WTC11 (cell line): ENCODE results near the gene GDAP1L1. TPM values are rescaled to one million over a fixed set of nuclear protein-coding genes. Genes with fewer than 3 reads are reported as not detected.

Experiments used
- ATAC-seq: fragments of 200-7000 bp; cut with Tn5 transposase; 2 replicates; pipeline ENCODE4 v1.10.0; 2021; ENCODE audit warnings: mild to moderate bottlenecking, moderate library complexity
- CTCF ChIA-PET: fragments of 300-600 bp; sonication (Branson Sonifier 250); formaldehyde crosslinking; loops from one replicate; lab custom pipeline; 2021; ENCODE audit warnings: antibody characterized with exemption; lab: Charles Lee
- POLR2A ChIA-PET: fragments of 350-600 bp; sonication (Branson Sonifier 250); formaldehyde crosslinking; loops from one replicate; lab custom pipeline; 2021; ENCODE audit warnings: antibody characterized with exemption; lab: Charles Lee
- DNase-seq: peaks from one replicate; pipeline ENCODE4 v3.0.0; 2021; ENCODE audit warnings: low spot score
- H3K27ac Mint-ChIP-seq: 2 replicates; pipeline ENCODE4 v1.8.0; 2021; ENCODE audit warnings: mixed read lengths
- H3K27me3 Mint-ChIP-seq: 2 replicates; pipeline ENCODE4 v1.8.0; 2021; ENCODE audit warnings: low read depth, mild to moderate bottlenecking, moderate library complexity, mixed read lengths
- H3K36me3 Mint-ChIP-seq: 2 replicates; pipeline ENCODE4 v1.8.0; 2021; ENCODE audit warnings: mixed read lengths
- H3K4me1 Mint-ChIP-seq: 2 replicates; pipeline ENCODE4 v1.8.0; 2022; ENCODE audit warnings: mixed read lengths
- H3K4me3 Mint-ChIP-seq: 2 replicates; pipeline ENCODE4 v1.8.0; 2021; ENCODE audit warnings: mild to moderate bottlenecking, moderate library complexity, mixed read lengths
- H3K9me3 Mint-ChIP-seq: 2 replicates; pipeline ENCODE4 v1.8.0; 2021; ENCODE audit warnings: mixed read lengths
- CBFB ChIP-seq: sonication (generic); formaldehyde crosslinking; IDR thresholded peaks from 2 replicates; pipeline ENCODE4 v1.8.1; 2022; ENCODE audit warnings: mild to moderate bottlenecking, low read depth, missing genetic modification reagents
- CREB1 ChIP-seq: sonication (generic); formaldehyde crosslinking; IDR thresholded peaks from 2 replicates; pipeline ENCODE4 v1.8.0; 2023; ENCODE audit warnings: mild to moderate bottlenecking, missing genetic modification reagents
- CREM ChIP-seq: sonication (generic); formaldehyde crosslinking; IDR thresholded peaks from 2 replicates; pipeline ENCODE4 v1.8.1; 2022; ENCODE audit warnings: mild to moderate bottlenecking, missing genetic modification reagents, moderate library complexity
- FOXK1 ChIP-seq: sonication (generic); formaldehyde crosslinking; IDR thresholded peaks from 2 replicates; pipeline ENCODE4 v1.8.0; 2022; ENCODE audit warnings: mild to moderate bottlenecking, moderate library complexity, missing genetic modification reagents
- GRHL2 ChIP-seq: fragments of 250-450 bp; sonication (Bioruptor Pico); IDR thresholded peaks from 2 replicates; pipeline ENCODE4 v1.8.0; 2022; ENCODE audit warnings: mild to moderate bottlenecking, moderate library complexity; ENCODE audit not compliant: insufficient replicate concordance, severe bottlenecking
- IRF2 ChIP-seq: sonication (generic); formaldehyde crosslinking; IDR thresholded peaks from 2 replicates; pipeline ENCODE4 v1.8.0; 2022; ENCODE audit warnings: low read depth, missing genetic modification reagents, borderline replicate concordance
- KAT7 ChIP-seq: sonication (generic); formaldehyde crosslinking; IDR thresholded peaks from 2 replicates; pipeline ENCODE4 v1.8.1; 2023; ENCODE audit warnings: missing genetic modification reagents, mild to moderate bottlenecking, borderline replicate concordance
- NFE2L1 ChIP-seq: sonication (generic); formaldehyde crosslinking; IDR thresholded peaks from 2 replicates; pipeline ENCODE4 v1.8.1; 2023; ENCODE audit warnings: missing genetic modification reagents
- OVOL2 ChIP-seq: fragments of 250-450 bp; sonication (Bioruptor Pico); IDR thresholded peaks from 2 replicates; pipeline ENCODE4 v1.9.0; 2021; ENCODE audit warnings: mild to moderate bottlenecking, borderline replicate concordance
- SMAD4 ChIP-seq: sonication (generic); formaldehyde crosslinking; IDR thresholded peaks from 2 replicates; pipeline ENCODE4 v1.8.0; 2022; ENCODE audit warnings: mild to moderate bottlenecking, missing genetic modification reagents
- ZNF232 ChIP-seq: sonication (generic); formaldehyde crosslinking; IDR thresholded peaks from 2 replicates; pipeline ENCODE4 v1.8.0; 2022; ENCODE audit warnings: mild to moderate bottlenecking, missing genetic modification reagents
- ZNF416 ChIP-seq: fragments of 250-450 bp; sonication (Bioruptor Pico); IDR thresholded peaks from 2 replicates; pipeline ENCODE4 v1.9.0; 2021; ENCODE audit warnings: mild to moderate bottlenecking, inconsistent platforms
- total RNA-seq: library from RNA; stranded (reverse); gene quantifications from 3 replicates; pipeline ENCODE4 v1.2.3, GENCODE V29; 2021
- TF ChIP-seq, protein P1 (sequence below): sonication (generic); formaldehyde crosslinking; conservative IDR thresholded peaks from 2 replicates; pipeline ENCODE4 v1.8.1; 2022; ENCODE audit warnings: mild to moderate bottlenecking, missing genetic modification reagents
- TF ChIP-seq, protein P2 (sequence below): sonication (generic); formaldehyde crosslinking; conservative IDR thresholded peaks from 2 replicates; pipeline ENCODE4 v1.8.1; 2023; ENCODE audit warnings: mild to moderate bottlenecking, low read depth, missing genetic modification reagents, moderate library complexity
- TF ChIP-seq, protein P3 (sequence below): sonication (generic); formaldehyde crosslinking; IDR thresholded peaks from 2 replicates; pipeline ENCODE4 v1.8.1; 2022; ENCODE audit warnings: mild to moderate bottlenecking, missing genetic modification reagents, moderate library complexity, borderline replicate concordance
- TF ChIP-seq, protein P4 (sequence below): fragments of 200-600 bp; IDR thresholded peaks from 2 replicates; pipeline ENCODE4 v1.8.0; 2022; ENCODE audit warnings: antibody characterized with exemption
- TF ChIP-seq, protein P5 (sequence below): sonication (generic); formaldehyde crosslinking; IDR thresholded peaks from 2 replicates; pipeline ENCODE4 v1.8.1; 2022; ENCODE audit warnings: missing genetic modification reagents, borderline replicate concordance
- TF ChIP-seq, protein P6 (sequence below): sonication (generic); formaldehyde crosslinking; IDR thresholded peaks from 2 replicates; pipeline ENCODE4 v1.8.0; 2022; ENCODE audit warnings: mild to moderate bottlenecking, missing genetic modification reagents
- TF ChIP-seq, protein P7 (sequence below): fragments of 250-450 bp; sonication (Bioruptor Pico); IDR thresholded peaks from 2 replicates; pipeline ENCODE4 v1.9.0; 2021; ENCODE audit warnings: mild to moderate bottlenecking, borderline replicate concordance

The GDAP1L1 gene
- total RNA-seq, 1 experiment from 2014 or later = 7.5 TPM

DNA sequence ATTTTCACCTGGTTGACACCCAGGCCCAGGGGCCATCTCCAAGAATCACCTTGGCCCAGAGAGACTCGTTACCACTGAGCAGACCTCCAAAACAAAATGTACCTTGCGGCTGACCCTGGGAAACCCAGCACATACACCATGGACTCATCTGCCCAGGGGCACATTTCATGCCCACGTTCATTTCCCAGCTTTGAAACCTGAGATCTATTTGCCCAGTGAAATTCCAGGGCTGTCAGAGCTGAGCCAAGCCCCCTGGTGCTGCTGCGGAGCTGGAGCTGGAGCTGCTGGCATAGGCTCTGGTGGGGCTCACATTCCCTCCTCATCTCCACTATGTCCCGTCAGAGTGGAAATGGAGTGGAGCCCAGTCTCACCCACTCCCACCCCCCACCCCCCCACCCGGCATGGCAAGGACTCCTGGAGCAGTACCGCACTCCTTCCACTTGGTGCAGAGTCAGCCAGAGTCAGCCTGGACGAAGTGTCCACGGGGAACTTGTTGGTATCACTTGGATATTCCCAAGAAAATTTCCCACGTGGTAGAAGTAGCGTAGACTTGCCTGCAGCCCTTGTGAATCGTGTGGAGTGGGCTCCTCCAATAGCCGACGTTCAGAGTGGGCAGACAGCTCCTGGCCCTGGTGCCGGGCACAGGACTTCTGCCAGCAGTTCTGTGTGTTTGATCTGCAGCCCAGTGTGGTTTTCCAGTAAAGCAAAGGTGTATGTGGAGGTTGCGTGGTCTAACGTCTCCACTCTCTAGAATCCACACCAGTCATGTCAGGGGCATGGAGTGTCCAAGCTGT is 18.4 kb upstream of the GDAP1L1 start:
- Mint-ChIP-seq H3K4me3 (no peak overlapping the region), H3K27me3 (no peaks in the 10 kb centered on the region), H3K9me3 (no peaks in the 10 kb centered on the region), H3K36me3 (no peaks in the 10 kb centered on the region), H3K27ac (peak overlapping the region; percentile 44), H3K4me1 (peaks cover 19% of the 10 kb centered on the region)
- ATAC-seq (peak; percentile 15; the same call in 1 of the 2 replicates), DNase-seq (no peak)
- ChIA-PET CTCF (interaction anchor here (2.0 to 6.2 kb wide), 3 partner anchors 10 to 82 kb away, joined by 9 to 45 read pairs (median 10); partner anchors contain the start of genes FITM2 and GDAP1L1), POLR2A (no interaction called here)
- TF ChIP-seq, protein P1, sequence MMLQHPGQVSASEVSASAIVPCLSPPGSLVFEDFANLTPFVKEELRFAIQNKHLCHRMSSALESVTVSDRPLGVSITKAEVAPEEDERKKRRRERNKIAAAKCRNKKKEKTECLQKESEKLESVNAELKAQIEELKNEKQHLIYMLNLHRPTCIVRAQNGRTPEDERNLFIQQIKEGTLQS (CRISPR knock-in tag) = no peak
- TF ChIP-seq, protein P2, sequence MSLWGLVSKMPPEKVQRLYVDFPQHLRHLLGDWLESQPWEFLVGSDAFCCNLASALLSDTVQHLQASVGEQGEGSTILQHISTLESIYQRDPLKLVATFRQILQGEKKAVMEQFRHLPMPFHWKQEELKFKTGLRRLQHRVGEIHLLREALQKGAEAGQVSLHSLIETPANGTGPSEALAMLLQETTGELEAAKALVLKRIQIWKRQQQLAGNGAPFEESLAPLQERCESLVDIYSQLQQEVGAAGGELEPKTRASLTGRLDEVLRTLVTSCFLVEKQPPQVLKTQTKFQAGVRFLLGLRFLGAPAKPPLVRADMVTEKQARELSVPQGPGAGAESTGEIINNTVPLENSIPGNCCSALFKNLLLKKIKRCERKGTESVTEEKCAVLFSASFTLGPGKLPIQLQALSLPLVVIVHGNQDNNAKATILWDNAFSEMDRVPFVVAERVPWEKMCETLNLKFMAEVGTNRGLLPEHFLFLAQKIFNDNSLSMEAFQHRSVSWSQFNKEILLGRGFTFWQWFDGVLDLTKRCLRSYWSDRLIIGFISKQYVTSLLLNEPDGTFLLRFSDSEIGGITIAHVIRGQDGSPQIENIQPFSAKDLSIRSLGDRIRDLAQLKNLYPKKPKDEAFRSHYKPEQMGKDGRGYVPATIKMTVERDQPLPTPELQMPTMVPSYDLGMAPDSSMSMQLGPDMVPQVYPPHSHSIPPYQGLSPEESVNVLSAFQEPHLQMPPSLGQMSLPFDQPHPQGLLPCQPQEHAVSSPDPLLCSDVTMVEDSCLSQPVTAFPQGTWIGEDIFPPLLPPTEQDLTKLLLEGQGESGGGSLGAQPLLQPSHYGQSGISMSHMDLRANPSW (CRISPR knock-in tag) = no peak
- TF ChIP-seq, protein P3, sequence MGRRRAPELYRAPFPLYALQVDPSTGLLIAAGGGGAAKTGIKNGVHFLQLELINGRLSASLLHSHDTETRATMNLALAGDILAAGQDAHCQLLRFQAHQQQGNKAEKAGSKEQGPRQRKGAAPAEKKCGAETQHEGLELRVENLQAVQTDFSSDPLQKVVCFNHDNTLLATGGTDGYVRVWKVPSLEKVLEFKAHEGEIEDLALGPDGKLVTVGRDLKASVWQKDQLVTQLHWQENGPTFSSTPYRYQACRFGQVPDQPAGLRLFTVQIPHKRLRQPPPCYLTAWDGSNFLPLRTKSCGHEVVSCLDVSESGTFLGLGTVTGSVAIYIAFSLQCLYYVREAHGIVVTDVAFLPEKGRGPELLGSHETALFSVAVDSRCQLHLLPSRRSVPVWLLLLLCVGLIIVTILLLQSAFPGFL (CRISPR knock-in tag) = no peak
- TF ChIP-seq KAT7 (CRISPR knock-in tag) (no peak), SMAD4 (no peak), NFE2L1 (CRISPR knock-in tag) (no peak), ZNF416 (CRISPR knock-in tag) (no peak), FOXK1 (no peak)
- TF ChIP-seq, protein P4, sequence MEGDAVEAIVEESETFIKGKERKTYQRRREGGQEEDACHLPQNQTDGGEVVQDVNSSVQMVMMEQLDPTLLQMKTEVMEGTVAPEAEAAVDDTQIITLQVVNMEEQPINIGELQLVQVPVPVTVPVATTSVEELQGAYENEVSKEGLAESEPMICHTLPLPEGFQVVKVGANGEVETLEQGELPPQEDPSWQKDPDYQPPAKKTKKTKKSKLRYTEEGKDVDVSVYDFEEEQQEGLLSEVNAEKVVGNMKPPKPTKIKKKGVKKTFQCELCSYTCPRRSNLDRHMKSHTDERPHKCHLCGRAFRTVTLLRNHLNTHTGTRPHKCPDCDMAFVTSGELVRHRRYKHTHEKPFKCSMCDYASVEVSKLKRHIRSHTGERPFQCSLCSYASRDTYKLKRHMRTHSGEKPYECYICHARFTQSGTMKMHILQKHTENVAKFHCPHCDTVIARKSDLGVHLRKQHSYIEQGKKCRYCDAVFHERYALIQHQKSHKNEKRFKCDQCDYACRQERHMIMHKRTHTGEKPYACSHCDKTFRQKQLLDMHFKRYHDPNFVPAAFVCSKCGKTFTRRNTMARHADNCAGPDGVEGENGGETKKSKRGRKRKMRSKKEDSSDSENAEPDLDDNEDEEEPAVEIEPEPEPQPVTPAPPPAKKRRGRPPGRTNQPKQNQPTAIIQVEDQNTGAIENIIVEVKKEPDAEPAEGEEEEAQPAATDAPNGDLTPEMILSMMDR = no peak
- TF ChIP-seq, protein P5, sequence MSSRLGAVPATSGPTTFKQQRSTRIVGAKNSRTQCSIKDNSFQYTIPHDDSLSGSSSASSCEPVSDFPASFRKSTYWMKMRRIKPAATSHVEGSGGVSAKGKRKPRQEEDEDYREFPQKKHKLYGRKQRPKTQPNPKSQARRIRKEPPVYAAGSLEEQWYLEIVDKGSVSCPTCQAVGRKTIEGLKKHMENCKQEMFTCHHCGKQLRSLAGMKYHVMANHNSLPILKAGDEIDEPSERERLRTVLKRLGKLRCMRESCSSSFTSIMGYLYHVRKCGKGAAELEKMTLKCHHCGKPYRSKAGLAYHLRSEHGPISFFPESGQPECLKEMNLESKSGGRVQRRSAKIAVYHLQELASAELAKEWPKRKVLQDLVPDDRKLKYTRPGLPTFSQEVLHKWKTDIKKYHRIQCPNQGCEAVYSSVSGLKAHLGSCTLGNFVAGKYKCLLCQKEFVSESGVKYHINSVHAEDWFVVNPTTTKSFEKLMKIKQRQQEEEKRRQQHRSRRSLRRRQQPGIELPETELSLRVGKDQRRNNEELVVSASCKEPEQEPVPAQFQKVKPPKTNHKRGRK (CRISPR knock-in tag) = no peak

DNA sequence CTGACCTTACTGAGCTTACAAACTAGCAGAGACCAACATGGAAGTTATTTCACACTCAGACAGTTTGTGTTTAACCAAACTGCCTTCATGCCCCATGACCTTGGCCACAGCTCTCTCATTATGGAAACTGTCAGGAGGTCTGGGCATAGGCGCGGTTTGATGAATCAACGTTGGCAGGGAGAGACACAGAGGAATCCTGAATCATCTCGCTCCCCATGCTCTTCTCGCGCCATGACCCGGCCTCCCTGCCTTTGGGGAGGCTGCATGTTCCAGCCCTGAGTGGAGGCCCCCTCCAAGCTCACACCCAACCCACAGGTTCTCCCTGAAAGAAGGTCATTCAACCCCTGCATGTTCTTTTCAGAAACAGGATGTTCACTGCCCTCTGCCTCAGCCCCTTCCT is 15.9 kb upstream of the GDAP1L1 start:
- Mint-ChIP-seq H3K9me3 (no peaks in the 10 kb centered on the region), H3K36me3 (no peaks in the 10 kb centered on the region), H3K27me3 (no peaks in the 10 kb centered on the region), H3K4me1 (peaks cover 19% of the 10 kb centered on the region), H3K27ac (peak overlapping the region; percentile 79; the same call in 1 of the 2 replicates), H3K4me3 (no peak overlapping the region)
- DNase-seq (no peak), ATAC-seq (no peak)
- POLR2A ChIA-PET = no interaction called here
- CTCF ChIA-PET = interaction anchor here (1.1 to 6.2 kb wide), 6 partner anchors 9 to 114 kb away, joined by 3 to 45 read pairs (median 10); partner anchors contain the start of genes FITM2 and GDAP1L1
- TF ChIP-seq, protein P6, sequence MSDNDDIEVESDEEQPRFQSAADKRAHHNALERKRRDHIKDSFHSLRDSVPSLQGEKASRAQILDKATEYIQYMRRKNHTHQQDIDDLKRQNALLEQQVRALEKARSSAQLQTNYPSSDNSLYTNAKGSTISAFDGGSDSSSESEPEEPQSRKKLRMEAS (CRISPR knock-in tag) = no peak
- TF ChIP-seq, protein P7, sequence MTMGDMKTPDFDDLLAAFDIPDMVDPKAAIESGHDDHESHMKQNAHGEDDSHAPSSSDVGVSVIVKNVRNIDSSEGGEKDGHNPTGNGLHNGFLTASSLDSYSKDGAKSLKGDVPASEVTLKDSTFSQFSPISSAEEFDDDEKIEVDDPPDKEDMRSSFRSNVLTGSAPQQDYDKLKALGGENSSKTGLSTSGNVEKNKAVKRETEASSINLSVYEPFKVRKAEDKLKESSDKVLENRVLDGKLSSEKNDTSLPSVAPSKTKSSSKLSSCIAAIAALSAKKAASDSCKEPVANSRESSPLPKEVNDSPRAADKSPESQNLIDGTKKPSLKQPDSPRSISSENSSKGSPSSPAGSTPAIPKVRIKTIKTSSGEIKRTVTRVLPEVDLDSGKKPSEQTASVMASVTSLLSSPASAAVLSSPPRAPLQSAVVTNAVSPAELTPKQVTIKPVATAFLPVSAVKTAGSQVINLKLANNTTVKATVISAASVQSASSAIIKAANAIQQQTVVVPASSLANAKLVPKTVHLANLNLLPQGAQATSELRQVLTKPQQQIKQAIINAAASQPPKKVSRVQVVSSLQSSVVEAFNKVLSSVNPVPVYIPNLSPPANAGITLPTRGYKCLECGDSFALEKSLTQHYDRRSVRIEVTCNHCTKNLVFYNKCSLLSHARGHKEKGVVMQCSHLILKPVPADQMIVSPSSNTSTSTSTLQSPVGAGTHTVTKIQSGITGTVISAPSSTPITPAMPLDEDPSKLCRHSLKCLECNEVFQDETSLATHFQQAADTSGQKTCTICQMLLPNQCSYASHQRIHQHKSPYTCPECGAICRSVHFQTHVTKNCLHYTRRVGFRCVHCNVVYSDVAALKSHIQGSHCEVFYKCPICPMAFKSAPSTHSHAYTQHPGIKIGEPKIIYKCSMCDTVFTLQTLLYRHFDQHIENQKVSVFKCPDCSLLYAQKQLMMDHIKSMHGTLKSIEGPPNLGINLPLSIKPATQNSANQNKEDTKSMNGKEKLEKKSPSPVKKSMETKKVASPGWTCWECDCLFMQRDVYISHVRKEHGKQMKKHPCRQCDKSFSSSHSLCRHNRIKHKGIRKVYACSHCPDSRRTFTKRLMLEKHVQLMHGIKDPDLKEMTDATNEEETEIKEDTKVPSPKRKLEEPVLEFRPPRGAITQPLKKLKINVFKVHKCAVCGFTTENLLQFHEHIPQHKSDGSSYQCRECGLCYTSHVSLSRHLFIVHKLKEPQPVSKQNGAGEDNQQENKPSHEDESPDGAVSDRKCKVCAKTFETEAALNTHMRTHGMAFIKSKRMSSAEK (CRISPR knock-in tag) = no peak
- TF ChIP-seq IRF2 (no peak), CREM (CRISPR knock-in tag) (no peak), GRHL2 (CRISPR knock-in tag) (no peak), OVOL2 (CRISPR knock-in tag) (no peak), CBFB (CRISPR knock-in tag) (no peak), ZNF232 (CRISPR knock-in tag) (no peak), CREB1 (CRISPR knock-in tag) (no peak), SMAD4 (no peak), ZNF416 (CRISPR knock-in tag) (no peak)
- TF ChIP-seq, protein P5 (CRISPR knock-in tag) = no peak
